Keratinocyte (primary cell): ENCODE measurements around the gene RFTN1.

ENCODE experiments used
- CTCF ChIP-seq, 3 experiments: IDR thresholded peaks in 1 of 3; conservative IDR thresholded peaks in 1 of 3; optimal IDR thresholded peaks in 1 of 3; 2 replicates in 2 of 3; 3 replicates in 1 of 3; pipeline versions ENCODE3 to v1.5.1; 2011; ENCODE audit warnings: low read length in 3 of 3, mild to moderate bottlenecking in 3 of 3, moderate library complexity in 2 of 3, control low read depth in 1 of 3, inconsistent platforms in 1 of 3; ENCODE audit not compliant: insufficient read depth in 2 of 3; ENCODE audit errors: extremely low read depth in 1 of 3
- EZH2 ChIP-seq: IDR thresholded peaks from one replicate; pipeline ENCODE4 v1.6.1; 2012; ENCODE audit warnings: inconsistent platforms, mild to moderate bottlenecking, low read length, moderate library complexity

- TF ChIP-seq CTCF (optimal IDR thresholded peaks at IDR 0.05 in 1 of 3, IDR thresholded peaks at IDR 0.05 in 1 of 3, conservative IDR thresholded peaks at IDR 0.05 in 1 of 3; ENCODE audit: extremely low read depth in 1 of 3, insufficient read depth in 2 of 3, low read length in 3 of 3): no peak
- TF ChIP-seq EZH2: no peak
These were observed 90.2 kb downstream of the RFTN1 start for GRCh38 chr3:16423298-16423697.
